GM18858 (cell line): ENCODE results near the gene FAM43A.

Source experiments
- ATAC-seq: cut with Tn5 transposase; IDR thresholded peaks from one replicate; pipeline ENCODE4 v1.9.1; 2021; ENCODE audit not compliant: unreplicated experiment

Gene FAM43A

GRCh38 chr3:194685718-194686413 is at the start of gene FAM43A:
Gene FAM43A, plus strand, starts transcription at chr3:194685883. Its CDS starts 944 bp downstream, at chr3:194686827.
- peak; percentile 40 for ATAC-seq

- no peak for ATAC-seq
Measured at GRCh38 chr3:194637066-194637465, 48.6 kb upstream of the FAM43A start.

GRCh38 chr3:194637541-194638400 is 47.9 kb upstream of the FAM43A start:
- ATAC-seq = no peak

- no peak for ATAC-seq
Measured at GRCh38 chr3:194638991-194639605, 46.6 kb upstream of the FAM43A start.

- ATAC-seq = no peak
Measured at GRCh38 chr3:194640829-194641228, 44.9 kb upstream of the FAM43A start.

- ATAC-seq = no peak
Measured at GRCh38 chr3:194642769-194643168, 42.9 kb upstream of the FAM43A start.

- no peak for ATAC-seq
Measured at GRCh38 chr3:194647747-194648146, 37.9 kb upstream of the FAM43A start.

GRCh38 chr3:194654443-194654842 is 31.2 kb upstream of the FAM43A start:
- peak; percentile 68 for ATAC-seq

- no peak for ATAC-seq
Measured at GRCh38 chr3:194657439-194657838, 28.2 kb upstream of the FAM43A start.

GRCh38 chr3:194658477-194659242 is 27.0 kb upstream of the FAM43A start:
- no peak for ATAC-seq

- no peak for ATAC-seq
Measured at GRCh38 chr3:194659778-194660177, 25.9 kb upstream of the FAM43A start.

- no peak for ATAC-seq
Measured at GRCh38 chr3:194661374-194661773, 24.3 kb upstream of the FAM43A start.

- no peak for ATAC-seq
Measured at GRCh38 chr3:194661946-194662345, 23.7 kb upstream of the FAM43A start.

GRCh38 chr3:194664857-194665256 is 20.8 kb upstream of the FAM43A start:
- no peak for ATAC-seq

- no peak for ATAC-seq
Measured at GRCh38 chr3:194667363-194667762, 18.3 kb upstream of the FAM43A start.

GRCh38 chr3:194671511-194671899 is 14.2 kb upstream of the FAM43A start:
- ATAC-seq = no peak

- peak; percentile 62 for ATAC-seq
Measured at GRCh38 chr3:194671900-194672808, 13.5 kb upstream of the FAM43A start, which contains the start of gene LSG1. Gene LSG1, minus strand, starts transcription at chr3:194672191. Its CDS starts 29 bp downstream, at chr3:194672162.

- no peak for ATAC-seq
Measured at GRCh38 chr3:194672876-194673275, 12.8 kb upstream of the FAM43A start.

GRCh38 chr3:194673761-194674160 is 11.9 kb upstream of the FAM43A start:
- ATAC-seq = no peak

- no peak for ATAC-seq
Measured at GRCh38 chr3:194675081-194675640, 10.5 kb upstream of the FAM43A start.
